GM10266 (cell line): ENCODE data around the gene ZNF436.
"Not testable (repeated sequence)": the region's sequence is repeated elsewhere in the genome, so short reads cannot be mapped to it uniquely, and the experiment has no call there.

Source experiments
- DNase-seq: peaks from one replicate; pipeline ENCODE4 v3.0.0; 2012; ENCODE audit errors: extremely low spot score
- CTCF ChIP-seq: IDR thresholded peaks from 2 replicates; pipeline ENCODE4 v1.5.1; 2012; ENCODE audit warnings: mild to moderate bottlenecking, low read depth; ENCODE audit not compliant: control insufficient read depth, insufficient read depth; ENCODE audit errors: missing control alignments

The ZNF436 gene

GRCh38 chr1:23331713-23332112 lies 37.9 kb downstream of the ZNF436 start:
- no peak for DNase-seq
- no peak for TF ChIP-seq CTCF

- TF ChIP-seq CTCF: no peak
- DNase-seq: no peak
Observed at GRCh38 chr1:23330846-23331245, 38.8 kb downstream of the ZNF436 start.

- TF ChIP-seq CTCF: no peak
- DNase-seq: no peak
Observed at GRCh38 chr1:23325393-23325792, 44.2 kb downstream of the ZNF436 start.

GRCh38 chr1:23322770-23323169 lies 46.9 kb downstream of the ZNF436 start:
- no peak for TF ChIP-seq CTCF
- no peak for DNase-seq

GRCh38 chr1:23310280-23310679 lies 59.4 kb downstream of the ZNF436 start:
- DNase-seq: not testable (repeated sequence)
